Naive thymus-derived CD8-positive, alpha-beta T cell (primary cell): ENCODE data around the gene LIN7A. TPM values are rescaled to one million over a fixed set of nuclear protein-coding genes. Genes with fewer than 3 reads are reported as not detected.
"Not testable (repeated sequence)": the region's sequence is repeated elsewhere in the genome, so short reads cannot be mapped to it uniquely, and the experiment has no call there.

Experiments used
- ATAC-seq, 2 donors: fragments of 150-1000 bp; cut with Tn5 transposase in 1 of 2; sonication (Bioruptor Pico), chemical (Tn5 transposase) in 1 of 2; 1 replicate in 1 of 2; 2 replicates in 1 of 2; pipeline ENCODE4 v1.10.0; 2021; ENCODE audit warnings: mild to moderate bottlenecking in 2 of 2, moderate library complexity in 2 of 2
- POLR2A ChIA-PET: fragments of 350-600 bp; sonication (Branson Sonifier 250); formaldehyde crosslinking; loops from one replicate; lab custom pipeline; 2021; ENCODE audit warnings: antibody characterized with exemption; lab: Charles Lee
- DNase-seq, 10 donors: peaks; one replicate each; pipeline versions ENCODE4 v3.0.0 to v3.0.0-alpha.2; 2020 to 2022
- H3K27ac Mint-ChIP-seq, 10 donors: one replicate each; pipeline ENCODE4 v1.8.0; 2020 to 2022; ENCODE audit warnings: mild to moderate bottlenecking in 10 of 10, mixed read lengths in 10 of 10, moderate library complexity in 4 of 10, inconsistent platforms in 1 of 10
- H3K27me3 Mint-ChIP-seq, 5 donors: one replicate each; pipeline ENCODE4 v1.8.0; 2021 to 2022; ENCODE audit warnings: mixed read lengths in 5 of 5
- H3K36me3 Mint-ChIP-seq, 3 donors: one replicate each; pipeline ENCODE4 v1.8.0; 2020 to 2022; ENCODE audit warnings: mixed read lengths in 3 of 3, mild to moderate bottlenecking in 2 of 3, inconsistent platforms in 1 of 3
- H3K4me1 Mint-ChIP-seq, 4 donors: one replicate each; pipeline ENCODE4 v1.8.0; 2021 to 2022; ENCODE audit warnings: mixed read lengths in 4 of 4
- H3K4me3 Mint-ChIP-seq, 10 donors: one replicate each; pipeline ENCODE4 v1.8.0; 2020 to 2022; ENCODE audit warnings: mild to moderate bottlenecking in 10 of 10, mixed read lengths in 10 of 10, moderate library complexity in 6 of 10, inconsistent platforms in 1 of 10
- H3K9me3 Mint-ChIP-seq, 9 donors: one replicate each; pipeline ENCODE4 v1.8.0; 2020 to 2022; ENCODE audit warnings: mixed read lengths in 9 of 9, mild to moderate bottlenecking in 3 of 9, inconsistent platforms in 1 of 9, moderate library complexity in 1 of 9
- polyA plus RNA-seq, 3 donors: library from polyadenylated mRNA; unstranded; fragments of 300-500 nt; fragmentation: Illumina TruSeq; gene quantifications; one replicate each; pipeline ENCODE4 v1.2.3, GENCODE V29; 2021
- total RNA-seq, 8 experiments: library from RNA in 2 of 8; stranded (reverse) in 2 of 8; gene quantifications; one replicate each; pipeline ENCODE4 v1.2.3 and lab custom pipeline; 2021 to 2026

Gene LIN7A
- total and polyA plus RNA-seq, 5 experiments from 2014 or later = not detected

GRCh38 chr12:80813820-80814219 is 123.9 kb downstream of the LIN7A start:
- Mint-ChIP-seq H3K9me3 (peaks cover 0 to 3% (median 0%) of the 10 kb centered on the region in 9 donors), H3K27ac (no peak overlapping the region), H3K27me3 (peaks cover 0 to 1% (median 0%) of the 10 kb centered on the region in 5 donors), H3K4me3 (no peak overlapping the region), H3K4me1 (no peaks in the 10 kb centered on the region), H3K36me3 (no peaks in the 10 kb centered on the region)
- DNase-seq (no peak), ATAC-seq (no peak)
- POLR2A ChIA-PET = no interaction called here

- POLR2A ChIA-PET = no interaction called here
- Mint-ChIP-seq H3K9me3 (peaks cover 0 to 6% (median 0%) of the 10 kb centered on the region in 9 donors), H3K4me1 (no peaks in the 10 kb centered on the region), H3K4me3 (no peak overlapping the region), H3K27ac (no peak overlapping the region), H3K27me3 (peaks cover 0 to 4% (median 0%) of the 10 kb centered on the region in 5 donors), H3K36me3 (no peaks in the 10 kb centered on the region)
- ATAC-seq (no peak), DNase-seq (no peak)
Measured at GRCh38 chr12:80811957-80812708, 125.6 kb downstream of the LIN7A start.

GRCh38 chr12:80810874-80811273 is 126.9 kb downstream of the LIN7A start:
- peaks cover 0 to 4% (median 0%) of the 10 kb centered on the region in 5 donors for H3K27me3 Mint-ChIP-seq
- H3K9me3 Mint-ChIP-seq = peaks cover 0 to 6% (median under 1%) of the 10 kb centered on the region in 9 donors
- H3K36me3 Mint-ChIP-seq = no peaks in the 10 kb centered on the region
- no peak for ATAC-seq
- H3K4me1 Mint-ChIP-seq = no peaks in the 10 kb centered on the region
- DNase-seq = no peak
- no peak overlapping the region for H3K4me3 Mint-ChIP-seq
- POLR2A ChIA-PET = no interaction called here
- peak overlapping the region in 1 of 10 donors; percentile 1 for H3K27ac Mint-ChIP-seq

- no peak overlapping the region for H3K4me3 Mint-ChIP-seq
- H3K9me3 Mint-ChIP-seq = peaks cover 0 to 7% (median 3%) of the 10 kb centered on the region in 9 donors
- H3K4me1 Mint-ChIP-seq = no peaks in the 10 kb centered on the region
- H3K36me3 Mint-ChIP-seq = no peaks in the 10 kb centered on the region
- ATAC-seq = no peak
- H3K27me3 Mint-ChIP-seq = peaks cover 0 to 4% (median 0%) of the 10 kb centered on the region in 5 donors
- POLR2A ChIA-PET = no interaction called here
- no peak overlapping the region for H3K27ac Mint-ChIP-seq
- no peak for DNase-seq
Measured at GRCh38 chr12:80807640-80808288, 130.0 kb downstream of the LIN7A start.

GRCh38 chr12:80805106-80805505 is 132.6 kb downstream of the LIN7A start:
- POLR2A ChIA-PET = no interaction called here
- Mint-ChIP-seq H3K9me3 (peaks cover 0 to 10% (median 3%) of the 10 kb centered on the region in 9 donors), H3K27ac (no peak overlapping the region), H3K4me1 (no peaks in the 10 kb centered on the region), H3K4me3 (no peak overlapping the region), H3K27me3 (peaks cover 0 to 4% (median 0%) of the 10 kb centered on the region in 5 donors), H3K36me3 (no peaks in the 10 kb centered on the region)
- ATAC-seq = no peak
- no peak for DNase-seq

- H3K36me3 Mint-ChIP-seq = no peaks in the 10 kb centered on the region
- peaks cover 0 to 8% (median 2%) of the 10 kb centered on the region in 9 donors for H3K9me3 Mint-ChIP-seq
- H3K27me3 Mint-ChIP-seq = peaks cover 0 to under 1% (median 0%) of the 10 kb centered on the region in 5 donors
- no peak overlapping the region for H3K4me3 Mint-ChIP-seq
- no peaks in the 10 kb centered on the region for H3K4me1 Mint-ChIP-seq
- DNase-seq = no peak
- ATAC-seq = no peak
- H3K27ac Mint-ChIP-seq = no peak overlapping the region
- POLR2A ChIA-PET = no interaction called here
Measured at GRCh38 chr12:80802652-80803400, 134.9 kb downstream of the LIN7A start.

- POLR2A ChIA-PET = no interaction called here
- DNase-seq (no peak), ATAC-seq (no peak)
- Mint-ChIP-seq H3K27ac (no peak overlapping the region), H3K4me3 (no peak overlapping the region), H3K27me3 (no peaks in the 10 kb centered on the region), H3K4me1 (no peaks in the 10 kb centered on the region), H3K9me3 (peaks cover 0 to 3% (median 0%) of the 10 kb centered on the region in 9 donors), H3K36me3 (no peaks in the 10 kb centered on the region)
Measured at GRCh38 chr12:80798281-80798680, 139.5 kb downstream of the LIN7A start.

GRCh38 chr12:80794551-80794950 is 143.2 kb downstream of the LIN7A start:
- no peak overlapping the region for H3K4me3 Mint-ChIP-seq
- H3K27me3 Mint-ChIP-seq = no peaks in the 10 kb centered on the region
- H3K36me3 Mint-ChIP-seq = no peaks in the 10 kb centered on the region
- H3K4me1 Mint-ChIP-seq = no peaks in the 10 kb centered on the region
- DNase-seq (no peak), ATAC-seq (no peak)
- no peaks in the 10 kb centered on the region for H3K9me3 Mint-ChIP-seq
- POLR2A ChIA-PET = no interaction called here
- no peak overlapping the region for H3K27ac Mint-ChIP-seq

GRCh38 chr12:80792861-80793260 is 144.9 kb downstream of the LIN7A start:
- H3K36me3 Mint-ChIP-seq = no peaks in the 10 kb centered on the region

GRCh38 chr12:80791863-80792262 is 145.9 kb downstream of the LIN7A start:
- Mint-ChIP-seq H3K27me3 (peaks cover 0 to 4% (median 0%) of the 10 kb centered on the region in 5 donors), H3K9me3 (peaks cover 0 to 9% (median 0%) of the 10 kb centered on the region in 9 donors), H3K36me3 (no peaks in the 10 kb centered on the region), H3K4me1 (no peaks in the 10 kb centered on the region), H3K27ac (no peak overlapping the region), H3K4me3 (no peak overlapping the region)
- no peak for ATAC-seq
- no peak for DNase-seq
- POLR2A ChIA-PET = no interaction called here

More at GRCh38 chr12:80792861-80793260, 144.9 kb downstream of the LIN7A start:
- no peak for ATAC-seq
- H3K27me3 Mint-ChIP-seq = no peaks in the 10 kb centered on the region
- no peak overlapping the region for H3K4me3 Mint-ChIP-seq
- H3K9me3 Mint-ChIP-seq = peaks cover 0 to 6% (median 0%) of the 10 kb centered on the region in 9 donors
- no peaks in the 10 kb centered on the region for H3K4me1 Mint-ChIP-seq
- POLR2A ChIA-PET = no interaction called here
- DNase-seq = no peak
- no peak overlapping the region for H3K27ac Mint-ChIP-seq

- H3K27me3 Mint-ChIP-seq, POLR2A ChIA-PET, H3K4me1 Mint-ChIP-seq, ATAC-seq, H3K27ac Mint-ChIP-seq, H3K36me3 Mint-ChIP-seq, DNase-seq, H3K4me3 Mint-ChIP-seq: not testable (repeated sequence)
- peaks cover 0 to 20% (median 1%) of the 10 kb centered on the region in 9 donors for H3K9me3 Mint-ChIP-seq
Measured at GRCh38 chr12:80788407-80788806, 149.3 kb downstream of the LIN7A start.

- H3K27me3 Mint-ChIP-seq, POLR2A ChIA-PET, H3K27ac Mint-ChIP-seq, ATAC-seq, DNase-seq, H3K4me1 Mint-ChIP-seq, H3K36me3 Mint-ChIP-seq, H3K4me3 Mint-ChIP-seq: not testable (repeated sequence)
- peaks cover 0 to 37% (median 1%) of the 10 kb centered on the region in 9 donors for H3K9me3 Mint-ChIP-seq
Measured at GRCh38 chr12:80782963-80783470, 154.7 kb downstream of the LIN7A start.
